H1 (cell line): Measurements from ENCODE around the gene ITGB2. TPM values are rescaled to one million over a fixed set of nuclear protein-coding genes. Genes with fewer than 3 reads are reported as not detected.

Experiments
- CTCF ChIA-PET: fragments of 300-600 bp; sonication (Branson Sonifier 250); formaldehyde crosslinking; loops from one replicate; lab custom pipeline; 2021; ENCODE audit not compliant: partially characterized antibody; lab: Charles Lee
- POLR2A ChIA-PET: fragments of 300-600 bp; sonication (Branson Sonifier 250); formaldehyde crosslinking; loops from one replicate; lab custom pipeline; 2021; ENCODE audit warnings: inconsistent platforms; ENCODE audit not compliant: partially characterized antibody; lab: Charles Lee
- DNase-seq, 2 experiments: peaks; one replicate each; pipeline versions ENCODE4 v3.0.0 to v3.0.0-alpha.2; 2010 to 2022; ENCODE audit warnings: low spot score in 2 of 2, low read depth in 1 of 2, mixed read lengths in 1 of 2
- FAIRE-seq: peaks from 2 replicates; lab custom pipeline; 2011; peaks lifted over from hg19 to GRCh38; lab: Jason Lieb, UNC
- H2AFZ ChIP-seq: 2 replicates; pipeline ENCODE4 v1.8.1; 2012; ENCODE audit warnings: low read length, inconsistent platforms
- H2AK5ac ChIP-seq: 2 replicates; pipeline ENCODE4 v1.6.1; 2013; ENCODE audit warnings: low read depth, low read length
- H2BK120ac ChIP-seq: replicated peaks from 2 replicates; pipeline ENCODE3; 2013; ENCODE audit warnings: low read depth, low read length, inconsistent platforms
- H2BK12ac ChIP-seq: 2 replicates; pipeline ENCODE4 v1.6.1; 2013; ENCODE audit warnings: low read depth, low read length
- H2BK15ac ChIP-seq: 2 replicates; pipeline ENCODE4 v1.6.1; 2013; ENCODE audit warnings: low read length
- H2BK20ac ChIP-seq: 2 replicates; pipeline ENCODE4 v1.6.1; 2013; ENCODE audit warnings: low read length
- H2BK5ac ChIP-seq: 2 replicates; pipeline ENCODE4 v1.6.1; 2013; ENCODE audit warnings: low read depth, low read length
- H3K14ac ChIP-seq: 2 replicates; pipeline ENCODE4 v1.6.1; 2013; ENCODE audit warnings: inconsistent platforms; ENCODE audit not compliant: insufficient read length
- H3K18ac ChIP-seq: 2 replicates; pipeline ENCODE4 v1.6.1; 2013; ENCODE audit warnings: low read length; ENCODE audit errors: extremely low read depth
- H3K23ac ChIP-seq: 2 replicates; pipeline ENCODE4 v1.6.1; 2013; ENCODE audit warnings: inconsistent platforms; ENCODE audit not compliant: insufficient read length
- H3K23me2 ChIP-seq: 2 replicates; pipeline ENCODE4 v1.6.1; 2013; ENCODE audit warnings: low read depth, low read length
- H3K27ac ChIP-seq: 2 replicates; pipeline ENCODE4 v1.6.1; 2011; ENCODE audit warnings: low read depth, low read length, inconsistent platforms
- H3K27me3 ChIP-seq, 4 experiments: replicated peaks in 1 of 4; 1 replicate in 1 of 4; 2 replicates in 3 of 4; pipeline versions ENCODE4 v1.6.1 to v1.8.1; 2011 to 2013; ENCODE audit warnings: low read length in 3 of 4, mild to moderate bottlenecking in 3 of 4, inconsistent platforms in 2 of 4, mixed read lengths in 2 of 4, moderate library complexity in 1 of 4; ENCODE audit not compliant: control insufficient read depth in 3 of 4, insufficient read depth in 3 of 4; ENCODE audit errors: extremely low read depth in 1 of 4
- H3K36me3 ChIP-seq, 4 experiments: 2 replicates each; pipeline versions ENCODE4 v1.6.1 to v1.8.1; 2011 to 2013; ENCODE audit warnings: mild to moderate bottlenecking in 4 of 4, low read length in 3 of 4, moderate library complexity in 2 of 4, control low read depth in 1 of 4, inconsistent platforms in 1 of 4; ENCODE audit not compliant: insufficient read depth in 4 of 4, control insufficient read depth in 2 of 4
- H3K4ac ChIP-seq: replicated peaks from 2 replicates; pipeline ENCODE3; 2013; ENCODE audit warnings: low read length, low read depth, mixed read lengths, inconsistent platforms; ENCODE audit not compliant: insufficient read length
- H3K4me1 ChIP-seq, 4 experiments: replicated peaks in 1 of 4; 1 replicate in 1 of 4; 2 replicates in 3 of 4; pipeline versions ENCODE4 v1.6.1 to v1.8.1; 2011 to 2013; ENCODE audit warnings: low read length in 3 of 4, inconsistent platforms in 2 of 4, mixed read lengths in 1 of 4; ENCODE audit not compliant: insufficient read depth in 4 of 4, control insufficient read depth in 3 of 4
- H3K4me2 ChIP-seq, 2 experiments: 2 replicates each; pipeline versions ENCODE4 v1.6.1 to v1.8.1; 2011 to 2013; ENCODE audit warnings: low read depth in 2 of 2, low read length in 2 of 2, control low read depth in 1 of 2, inconsistent platforms in 1 of 2, mild to moderate bottlenecking in 1 of 2; ENCODE audit not compliant: insufficient read depth in 1 of 2
- H3K4me3 ChIP-seq, 4 experiments: fragments of 200-600, 300-600 bp in 1 of 4; sonication (generic), shearing (Covaris generic), sonication (Bioruptor Twin) in 1 of 4; 2 replicates each; pipeline versions ENCODE4 v1.5.1 to v1.8.1; 2011 to 2016; ENCODE audit warnings: low read length in 4 of 4, low read depth in 3 of 4, control low read depth in 2 of 4, inconsistent platforms in 2 of 4, mild to moderate bottlenecking in 2 of 4, mixed read lengths in 1 of 4, moderate library complexity in 1 of 4; ENCODE audit not compliant: insufficient read depth in 2 of 4; ENCODE audit errors: extremely low read depth in 1 of 4
- H3K56ac ChIP-seq: replicated peaks from 2 replicates; pipeline ENCODE3; 2013; ENCODE audit warnings: low read depth, mild to moderate bottlenecking, mixed read lengths, low read length, inconsistent platforms; ENCODE audit not compliant: insufficient read length
- H3K79me1 ChIP-seq: 2 replicates; pipeline ENCODE4 v1.6.1; 2013; ENCODE audit warnings: low read depth, low read length, control low read depth
- H3K79me2 ChIP-seq, 2 experiments: 2 replicates each; pipeline versions ENCODE4 v1.6.1 to v1.8.1; 2012 to 2013; ENCODE audit warnings: low read length in 2 of 2, mild to moderate bottlenecking in 2 of 2, inconsistent platforms in 1 of 2; ENCODE audit not compliant: insufficient read depth in 2 of 2, control insufficient read depth in 1 of 2
- H3K9ac ChIP-seq, 4 experiments: replicated peaks in 1 of 4; 1 replicate in 1 of 4; 2 replicates in 3 of 4; pipeline versions ENCODE4 v1.6.1 to v1.8.1; 2011 to 2013; ENCODE audit warnings: low read depth in 3 of 4, low read length in 3 of 4, control low read depth in 2 of 4, mild to moderate bottlenecking in 2 of 4, moderate library complexity in 2 of 4, inconsistent platforms in 1 of 4; ENCODE audit errors: extremely low read depth in 1 of 4
- H3K9me3 ChIP-seq, 2 experiments: 2 replicates each; pipeline versions ENCODE4 v1.6.1 to v1.8.1; 2012 to 2013; ENCODE audit warnings: mild to moderate bottlenecking in 2 of 2, moderate library complexity in 2 of 2, control low read depth in 1 of 2, inconsistent platforms in 1 of 2, low read depth in 1 of 2, low read length in 1 of 2, mixed read lengths in 1 of 2; ENCODE audit not compliant: insufficient read depth in 2 of 2
- H4K20me1 ChIP-seq, 2 experiments: replicated peaks in 1 of 2; 2 replicates each; pipeline versions ENCODE3 to v1.8.1; 2011 to 2013; ENCODE audit warnings: inconsistent platforms in 2 of 2, low read length in 2 of 2, mild to moderate bottlenecking in 1 of 2; ENCODE audit not compliant: insufficient read depth in 2 of 2, control insufficient read depth in 1 of 2
- H4K5ac ChIP-seq: 2 replicates; pipeline ENCODE4 v1.6.1; 2013; ENCODE audit warnings: low read length, low read depth, mixed read lengths, inconsistent platforms; ENCODE audit not compliant: insufficient read length
- H4K8ac ChIP-seq: 2 replicates; pipeline ENCODE4 v1.8.0; 2013; ENCODE audit warnings: mild to moderate bottlenecking, moderate library complexity, low read length, inconsistent platforms; ENCODE audit not compliant: insufficient read depth; ENCODE audit errors: extremely low read depth
- H4K91ac ChIP-seq: replicated peaks from 2 replicates; pipeline ENCODE3; 2013; ENCODE audit warnings: low read length, mixed read lengths, inconsistent platforms; ENCODE audit not compliant: insufficient read length
- CTBP2 ChIP-seq: IDR thresholded peaks from 2 replicates; pipeline ENCODE4 v1.7.0; 2011; ENCODE audit warnings: borderline replicate concordance, mild to moderate bottlenecking, moderate library complexity, mixed read lengths, low read length; ENCODE audit not compliant: insufficient read depth, insufficient read length
- WGBS, 2 experiments: shearing (Covaris generic) in 1 of 2; methylation state at CpG; one replicate each; pipeline versions ENCODE4 v1.1.6 to v1.1.7; 2013 to 2015; ENCODE audit warnings: low lambda C conversion rate in 2 of 2, mixed read lengths in 2 of 2, inconsistent platforms in 1 of 2, low coverage in 1 of 2, missing lambda C conversion rate in 1 of 2; ENCODE audit not compliant: insufficient replicate concordance in 2 of 2, insufficient coverage in 1 of 2, insufficient read length in 1 of 2; ENCODE audit errors: extremely low coverage in 1 of 2, missing lambda C conversion rate in 1 of 2; 5-methylcytosine and 5-hydroxymethylcytosine counted together
- polyA plus RNA-seq, 7 experiments: library from polyadenylated mRNA; depleted of rRNA in 3 of 7; stranded (reverse) in 5 of 7; unstranded in 2 of 7; fragments of >200 nt in 5 of 7; fragments of 200-250 nt in 2 of 7; gene quantifications; 1 replicate in 5 of 7; 2 replicates in 1 of 7; 4 replicates in 1 of 7; pipeline versions ENCODE4 v1.2.1 to v1.2.3, GENCODE V29; 2011 to 2013; ENCODE audit warnings: missing spikeins in 2 of 7, mixed read lengths in 2 of 7
- total RNA-seq: library from RNA; stranded (reverse); fragmentation: NEBNext Ultra II Directional; extraction: Animal tissue kit (Norgen Biotek cat#: 25700); gene quantifications from 2 replicates; pipeline ENCODE4 v1.2.1, GENCODE V29; 2021
- TF ChIP-seq, protein P1 (sequence below), 3 experiments: IDR thresholded peaks; 1 replicate in 2 of 3; 2 replicates in 1 of 3; pipeline versions ENCODE4 v1.5.1 to v1.6.1; 2011; ENCODE audit warnings: low read length in 3 of 3, mild to moderate bottlenecking in 3 of 3, inconsistent platforms in 2 of 3, low read depth in 1 of 3, moderate library complexity in 1 of 3; ENCODE audit not compliant: insufficient read depth in 1 of 3; ENCODE audit errors: control extremely low read depth in 1 of 3

Gene ITGB2
- total and polyA plus RNA-seq, 2 of the 8 experiments (the other 6 are each of a cell fraction or from before 2014, with no cell fraction given) = 0.24 to 0.63 TPM

DNA sequence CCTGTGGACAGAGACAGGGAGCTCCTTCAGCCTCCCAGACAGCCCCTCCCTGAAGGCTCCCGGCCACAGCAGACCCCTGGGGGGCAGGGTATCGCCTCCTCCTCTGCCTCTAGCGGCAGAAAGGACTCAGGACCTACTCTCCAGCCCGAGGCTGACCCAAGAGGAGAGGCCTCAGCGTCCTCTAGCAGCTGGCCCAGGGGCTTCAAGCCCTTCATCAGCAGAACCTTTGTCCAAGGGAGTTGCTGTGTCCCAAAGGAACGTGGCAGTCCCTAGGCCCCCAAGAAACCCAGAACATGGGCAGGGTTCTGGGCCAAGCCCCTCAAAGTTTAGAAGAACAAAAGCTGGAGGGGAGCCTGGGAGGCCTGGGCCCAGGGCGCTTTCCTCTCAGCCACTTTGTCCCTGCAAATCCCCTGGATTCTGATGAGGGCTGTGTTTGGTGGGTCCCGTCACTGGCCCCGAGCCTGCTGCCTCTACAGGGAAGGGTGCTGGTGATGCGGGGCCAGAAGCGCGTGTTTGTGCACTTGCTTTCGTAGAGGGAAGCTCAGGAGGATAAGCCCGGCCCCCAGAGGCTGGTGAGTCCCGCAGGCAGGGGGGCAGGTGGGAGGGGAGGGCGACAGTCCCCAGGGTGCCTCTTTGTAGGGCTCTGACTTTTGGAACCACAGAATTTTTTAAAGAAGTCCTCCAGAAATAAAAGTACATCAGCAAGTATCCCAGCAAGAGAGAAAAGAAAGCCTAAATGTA, 13.3 kb downstream of the ITGB2 start:
- POLR2A ChIA-PET = interaction anchor here (0.7 to 1.7 kb wide), 2 partner anchors 19 to 32 kb away, joined by 3 to 4 read pairs; partner anchors contain the start of gene SLX9
- Histone ChIP-seq H3K79me2 (no peaks in the 10 kb centered on the region), H4K20me1 (peaks cover 0 to 8% of the 10 kb centered on the region in 2 experiments), H2AFZ (peak overlapping the region; percentile 8; the same call in 1 of the 2 replicates), H3K4me2 (no peak overlapping the region; a peak in 1 of 4 replicates), H2BK5ac (peak overlapping the region; percentile 39; the same call in 1 of the 2 replicates), H2BK20ac (no peak overlapping the region), H2AK5ac (no peak overlapping the region), H2BK120ac (no peak overlapping the region), H4K5ac (no peak overlapping the region), H2BK12ac (no peak overlapping the region), H4K91ac (no peak overlapping the region), H3K18ac (peak overlapping the region; percentile 60), H2BK15ac (no peak overlapping the region), H3K27ac (no peak overlapping the region), H3K56ac (no peak overlapping the region), H3K4ac (no peak overlapping the region), H3K36me3 (no peaks in the 10 kb centered on the region; a peak in 1 of 8 replicates), H3K4me1 (peaks cover 0 to 11% (median 0%) of the 10 kb centered on the region in 4 experiments; a peak in 3 of 7 replicates), H3K9me3 (no peaks in the 10 kb centered on the region), H3K23ac (no peak overlapping the region), H3K79me1 (no peaks in the 10 kb centered on the region), H3K27me3 (peaks cover 0 to 4% (median 1%) of the 10 kb centered on the region in 4 experiments; a peak in 1 of 7 replicates), H3K23me2 (peaks cover 9% of the 10 kb centered on the region; the same call in 1 of the 2 replicates), H3K14ac (no peak overlapping the region), H3K4me3 (peak overlapping the region in 1 of 4 experiments; percentile 1; a peak in 1 of 8 replicates), H3K9ac (no peak overlapping the region), H4K8ac (0 out of 2 replicates have a peak overlapping the region, but pooled peaks have one; percentile 64)
- TF ChIP-seq CTBP2 = no peak
- TF ChIP-seq, protein P1, sequence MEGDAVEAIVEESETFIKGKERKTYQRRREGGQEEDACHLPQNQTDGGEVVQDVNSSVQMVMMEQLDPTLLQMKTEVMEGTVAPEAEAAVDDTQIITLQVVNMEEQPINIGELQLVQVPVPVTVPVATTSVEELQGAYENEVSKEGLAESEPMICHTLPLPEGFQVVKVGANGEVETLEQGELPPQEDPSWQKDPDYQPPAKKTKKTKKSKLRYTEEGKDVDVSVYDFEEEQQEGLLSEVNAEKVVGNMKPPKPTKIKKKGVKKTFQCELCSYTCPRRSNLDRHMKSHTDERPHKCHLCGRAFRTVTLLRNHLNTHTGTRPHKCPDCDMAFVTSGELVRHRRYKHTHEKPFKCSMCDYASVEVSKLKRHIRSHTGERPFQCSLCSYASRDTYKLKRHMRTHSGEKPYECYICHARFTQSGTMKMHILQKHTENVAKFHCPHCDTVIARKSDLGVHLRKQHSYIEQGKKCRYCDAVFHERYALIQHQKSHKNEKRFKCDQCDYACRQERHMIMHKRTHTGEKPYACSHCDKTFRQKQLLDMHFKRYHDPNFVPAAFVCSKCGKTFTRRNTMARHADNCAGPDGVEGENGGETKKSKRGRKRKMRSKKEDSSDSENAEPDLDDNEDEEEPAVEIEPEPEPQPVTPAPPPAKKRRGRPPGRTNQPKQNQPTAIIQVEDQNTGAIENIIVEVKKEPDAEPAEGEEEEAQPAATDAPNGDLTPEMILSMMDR (IDR thresholded peaks at IDR 0.05; ENCODE audit: control extremely low read depth in 1 of 3, insufficient read depth in 1 of 3, low read depth in 1 of 3, low read length in 3 of 3) = peak in 1 of 3 experiments; percentile 33; a peak in 2 of 4 replicates
- DNase-seq = no peak
- 67% methylated on average over 16 of the region's 16 CpGs; no CpG with 5 or more reads in 1 of the 2 experiments for WGBS, 2 experiments
- FAIRE-seq = no peak
- CTCF ChIA-PET = interaction anchor here (0.6 to 3.3 kb wide), 11 partner anchors 9 to 417 kb away, joined by 3 to 24 read pairs (median 4); partner anchors contain the start of gene UBE2G2
